ENCODE measurements around the gene C20orf144. TPM values are rescaled to one million over a fixed set of nuclear protein-coding genes. Genes with fewer than 3 reads are reported as not detected.

C20orf144 gene
- total RNA-seq, 1 donor from 2014 or later = 0.24 TPM

Other genes starting within 250 kb of the C20orf144 start
- gene SNTA1, start 218.6 kb upstream of the C20orf144 start, total RNA-seq = 35.6 and 35.8 TPM in 2 replicates
- gene CBFA2T2, start 172.2 kb upstream of the C20orf144 start, total RNA-seq = 12.4 and 14.3 TPM in 2 replicates
- 0.10 TPM in 1 of 2 replicates, not detected in the other for gene ACTL10, start 4.6 kb downstream of the C20orf144 start, total RNA-seq
- gene NECAB3, start 12.1 kb downstream of the C20orf144 start, total RNA-seq = 186 and 221 TPM in 2 replicates
- gene E2F1, start 24.1 kb downstream of the C20orf144 start, total RNA-seq = 4.3 and 6.0 TPM in 2 replicates
- gene PXMP4, start 58.0 kb downstream of the C20orf144 start, total RNA-seq = 4.8 and 6.4 TPM in 2 replicates
- 1.8 and 2.0 TPM in 2 replicates for gene ZNF341, start 69.7 kb downstream of the C20orf144 start, total RNA-seq
- 78.0 and 88.5 TPM in 2 replicates for gene CHMP4B, start 149.0 kb downstream of the C20orf144 start, total RNA-seq